Trophoblast cell (in vitro differentiated cells and primary cell): ENCODE data around the gene ANKIB1.

Experiments used
- DNase-seq, 2 donors: peaks; one replicate each; pipeline ENCODE4 v3.0.0-alpha.2; 2016
- H2AFZ ChIP-seq: 2 replicates; pipeline ENCODE4 v1.6.1; 2013; ENCODE audit warnings: low read length, moderate library complexity, mild to moderate bottlenecking; ENCODE audit not compliant: insufficient read depth, poor library complexity
- H2AK5ac ChIP-seq: 2 replicates; pipeline ENCODE4 v1.6.1; 2013; ENCODE audit warnings: mild to moderate bottlenecking, low read length
- H2BK120ac ChIP-seq: 2 replicates; pipeline ENCODE4 v1.6.1; 2013; ENCODE audit warnings: low read length, mild to moderate bottlenecking, moderate library complexity; ENCODE audit not compliant: insufficient read depth, poor library complexity
- H2BK12ac ChIP-seq: 2 replicates; pipeline ENCODE4 v1.6.1; 2013; ENCODE audit warnings: mild to moderate bottlenecking, low read length, moderate library complexity
- H2BK5ac ChIP-seq: 2 replicates; pipeline ENCODE4 v1.6.1; 2013; ENCODE audit warnings: low read length, low read depth, moderate library complexity, mild to moderate bottlenecking; ENCODE audit not compliant: poor library complexity
- H3K14ac ChIP-seq: 2 replicates; pipeline ENCODE4 v1.6.1; 2013; ENCODE audit warnings: mild to moderate bottlenecking, low read length
- H3K18ac ChIP-seq: 2 replicates; pipeline ENCODE4 v1.6.1; 2013; ENCODE audit warnings: mild to moderate bottlenecking, low read length
- H3K23ac ChIP-seq: 2 replicates; pipeline ENCODE4 v1.6.1; 2013; ENCODE audit warnings: low read length
- H3K27ac ChIP-seq: 2 replicates; pipeline ENCODE4 v1.5.1; 2013; ENCODE audit warnings: low read depth, mild to moderate bottlenecking, inconsistent platforms, low read length, moderate library complexity
- H3K27me3 ChIP-seq: 2 replicates; pipeline ENCODE4 v1.6.1; 2013; ENCODE audit warnings: inconsistent platforms, mild to moderate bottlenecking, low read length, moderate library complexity; ENCODE audit not compliant: insufficient read depth
- H3K36me3 ChIP-seq, 2 experiments: 1 replicate in 1 of 2; 2 replicates in 1 of 2; pipeline ENCODE4 v1.6.1; 2013; ENCODE audit warnings: low read length in 2 of 2, mild to moderate bottlenecking in 2 of 2, moderate library complexity in 1 of 2; ENCODE audit not compliant: insufficient read depth in 2 of 2, control insufficient read depth in 1 of 2
- H3K4ac ChIP-seq: 2 replicates; pipeline ENCODE4 v1.6.1; 2013; ENCODE audit warnings: low read depth, mild to moderate bottlenecking, low read length, moderate library complexity
- H3K4me1 ChIP-seq, 2 experiments: 1 replicate in 1 of 2; 2 replicates in 1 of 2; pipeline ENCODE4 v1.6.1; 2013; ENCODE audit warnings: low read length in 2 of 2, mild to moderate bottlenecking in 2 of 2, moderate library complexity in 1 of 2; ENCODE audit not compliant: insufficient read depth in 2 of 2, control insufficient read depth in 1 of 2
- H3K4me2 ChIP-seq: 2 replicates; pipeline ENCODE4 v1.6.1; 2013; ENCODE audit warnings: inconsistent platforms, mild to moderate bottlenecking, low read length, moderate library complexity
- H3K4me3 ChIP-seq: 2 replicates; pipeline ENCODE4 v1.5.1; 2013; ENCODE audit warnings: mild to moderate bottlenecking, low read depth, low read length, inconsistent platforms
- H3K79me1 ChIP-seq: one replicate; pipeline ENCODE4 v1.6.1; 2013; ENCODE audit warnings: low read length
- H3K79me2 ChIP-seq: 2 replicates; pipeline ENCODE4 v1.6.1; 2013; ENCODE audit warnings: low read length, mild to moderate bottlenecking; ENCODE audit not compliant: control insufficient read depth, insufficient read depth, poor library complexity
- H3K9ac ChIP-seq: 2 replicates; pipeline ENCODE4 v1.6.1; 2013; ENCODE audit warnings: mild to moderate bottlenecking, low read length
- H3K9me3 ChIP-seq: 2 replicates; pipeline ENCODE4 v1.6.1; 2013; ENCODE audit warnings: low read depth, mild to moderate bottlenecking, control low read depth, inconsistent platforms, low read length; ENCODE audit not compliant: insufficient read depth
- H4K12ac ChIP-seq: 2 replicates; pipeline ENCODE4 v1.6.1; 2013; ENCODE audit warnings: low read depth, mild to moderate bottlenecking, low read length, moderate library complexity
- H4K8ac ChIP-seq: 2 replicates; pipeline ENCODE4 v1.6.1; 2013; ENCODE audit warnings: low read depth, mild to moderate bottlenecking, low read length, moderate library complexity
- H4K91ac ChIP-seq: one replicate; pipeline ENCODE4 v1.6.1; 2013; ENCODE audit warnings: low read depth, mild to moderate bottlenecking, low read length, moderate library complexity
- WGBS: extraction: QIAGEN DNeasy Blood & Tissue Kit; methylation state at CpG from one replicate; pipeline ENCODE4 v1.1.7; 2013; ENCODE audit warnings: missing lambda C conversion rate; ENCODE audit not compliant: insufficient read length, insufficient coverage; ENCODE audit errors: extremely low coverage; 5-methylcytosine and 5-hydroxymethylcytosine counted together

The ANKIB1 gene

GRCh38 chr7:92332782-92333181, 87.0 kb downstream of the ANKIB1 start:
- no peak overlapping the region for H3K27ac ChIP-seq
- H3K9me3 ChIP-seq = no peaks in the 10 kb centered on the region
- H3K79me2 ChIP-seq = no peaks in the 10 kb centered on the region
- H4K91ac ChIP-seq = no peak overlapping the region
- H2AFZ ChIP-seq = no peak overlapping the region
- no peak overlapping the region for H3K4me3 ChIP-seq
- H4K12ac ChIP-seq = no peak overlapping the region
- H3K36me3 ChIP-seq = no peaks in the 10 kb centered on the region
- WGBS = no CpG with 5 or more reads among the region's 3 CpGs
- no peaks in the 10 kb centered on the region for H3K79me1 ChIP-seq
- H3K18ac ChIP-seq = no peak overlapping the region
- no peak overlapping the region for H2BK120ac ChIP-seq
- no peaks in the 10 kb centered on the region for H3K27me3 ChIP-seq
- H4K8ac ChIP-seq = no peak overlapping the region
- no peak overlapping the region for H2BK5ac ChIP-seq
- H2BK12ac ChIP-seq = no peak overlapping the region
- H3K23ac ChIP-seq = no peak overlapping the region
- H2AK5ac ChIP-seq = no peak overlapping the region
- H3K4ac ChIP-seq = no peak overlapping the region
- no peak overlapping the region for H3K9ac ChIP-seq
- DNase-seq = no peak
- no peaks in the 10 kb centered on the region for H3K4me1 ChIP-seq
- no peak overlapping the region for H3K4me2 ChIP-seq
- H3K14ac ChIP-seq = no peak overlapping the region

DNA sequence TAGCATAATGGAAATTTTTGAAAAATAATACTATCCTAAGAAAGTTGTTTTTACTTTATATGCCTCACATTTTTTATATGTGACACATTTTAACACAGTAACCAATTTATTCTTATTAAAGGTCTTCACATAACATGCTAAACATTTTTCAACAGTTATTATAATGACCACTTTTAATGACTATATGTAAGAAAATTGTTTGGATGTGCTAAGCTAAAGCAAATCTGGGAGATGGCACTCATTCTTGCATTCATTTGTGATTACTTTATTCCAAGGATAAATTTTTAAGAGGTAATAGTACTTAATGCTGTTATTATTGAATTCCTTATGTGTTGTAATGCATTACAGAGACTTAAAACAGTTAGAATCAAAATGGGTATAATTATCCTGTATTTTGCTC, 88.1 kb downstream of the ANKIB1 start:
- H3K27me3 ChIP-seq = no peaks in the 10 kb centered on the region
- no peak overlapping the region for H2AK5ac ChIP-seq
- no peak overlapping the region for H3K4me3 ChIP-seq
- H2AFZ ChIP-seq = no peak overlapping the region
- H2BK12ac ChIP-seq = no peak overlapping the region
- no peak overlapping the region for H4K12ac ChIP-seq
- no peak overlapping the region for H4K91ac ChIP-seq
- no peak for DNase-seq
- no peak overlapping the region for H3K4me2 ChIP-seq
- no peak overlapping the region for H2BK120ac ChIP-seq
- H3K4me1 ChIP-seq = no peaks in the 10 kb centered on the region
- H3K4ac ChIP-seq = no peak overlapping the region
- H3K9me3 ChIP-seq = no peaks in the 10 kb centered on the region
- H3K18ac ChIP-seq = no peak overlapping the region
- no peaks in the 10 kb centered on the region for H3K79me2 ChIP-seq
- no peaks in the 10 kb centered on the region for H3K79me1 ChIP-seq
- no peak overlapping the region for H3K14ac ChIP-seq
- no peak overlapping the region for H4K8ac ChIP-seq
- no peaks in the 10 kb centered on the region for H3K36me3 ChIP-seq
- no peak overlapping the region for H3K27ac ChIP-seq
- no peak overlapping the region for H2BK5ac ChIP-seq
- no peak overlapping the region for H3K23ac ChIP-seq
- no peak overlapping the region for H3K9ac ChIP-seq

- Histone ChIP-seq H3K79me2 (no peaks in the 10 kb centered on the region), H2AK5ac (no peak overlapping the region), H4K12ac (no peak overlapping the region), H3K9me3 (no peaks in the 10 kb centered on the region), H3K18ac (no peak overlapping the region), H3K27me3 (no peaks in the 10 kb centered on the region), H2BK120ac (no peak overlapping the region), H3K4me2 (no peak overlapping the region), H2AFZ (no peak overlapping the region), H3K36me3 (no peaks in the 10 kb centered on the region), H3K27ac (no peak overlapping the region), H4K91ac (no peak overlapping the region), H4K8ac (no peak overlapping the region), H2BK12ac (no peak overlapping the region), H3K4ac (no peak overlapping the region), H3K23ac (no peak overlapping the region), H3K14ac (no peak overlapping the region), H2BK5ac (no peak overlapping the region), H3K4me3 (no peak overlapping the region), H3K79me1 (no peaks in the 10 kb centered on the region), H3K9ac (no peak overlapping the region), H3K4me1 (no peaks in the 10 kb centered on the region)
- no peak for DNase-seq
Observed at GRCh38 chr7:92335574-92335973, 89.8 kb downstream of the ANKIB1 start.

GRCh38 chr7:92336662-92337340, 91.0 kb downstream of the ANKIB1 start:
- no CpG with 5 or more reads among the region's 2 CpGs for WGBS
- H3K27ac ChIP-seq = no peak overlapping the region

More at GRCh38 chr7:92336662-92337340, 91.0 kb downstream of the ANKIB1 start:
- Histone ChIP-seq H3K4me2 (no peak overlapping the region), H3K23ac (no peak overlapping the region), H3K4me1 (no peaks in the 10 kb centered on the region), H2AFZ (no peak overlapping the region), H3K79me2 (no peaks in the 10 kb centered on the region), H4K8ac (no peak overlapping the region), H3K9me3 (no peaks in the 10 kb centered on the region), H4K12ac (no peak overlapping the region), H2BK12ac (no peak overlapping the region), H4K91ac (no peak overlapping the region), H3K18ac (no peak overlapping the region), H3K4me3 (no peak overlapping the region), H3K36me3 (no peaks in the 10 kb centered on the region), H2BK5ac (no peak overlapping the region), H3K4ac (no peak overlapping the region), H3K27me3 (no peaks in the 10 kb centered on the region), H3K79me1 (no peaks in the 10 kb centered on the region), H3K14ac (no peak overlapping the region), H2BK120ac (no peak overlapping the region), H3K9ac (no peak overlapping the region), H2AK5ac (no peak overlapping the region)
- no peak for DNase-seq
